Measurements from ENCODE around the gene SMCP.

GRCh38 chr1:152878042-152878441 is at the start of gene SMCP:
- TF ChIP-seq POLR2A (IDR thresholded peaks at IDR 0.05), result no peak
- TF ChIP-seq, protein P1, sequence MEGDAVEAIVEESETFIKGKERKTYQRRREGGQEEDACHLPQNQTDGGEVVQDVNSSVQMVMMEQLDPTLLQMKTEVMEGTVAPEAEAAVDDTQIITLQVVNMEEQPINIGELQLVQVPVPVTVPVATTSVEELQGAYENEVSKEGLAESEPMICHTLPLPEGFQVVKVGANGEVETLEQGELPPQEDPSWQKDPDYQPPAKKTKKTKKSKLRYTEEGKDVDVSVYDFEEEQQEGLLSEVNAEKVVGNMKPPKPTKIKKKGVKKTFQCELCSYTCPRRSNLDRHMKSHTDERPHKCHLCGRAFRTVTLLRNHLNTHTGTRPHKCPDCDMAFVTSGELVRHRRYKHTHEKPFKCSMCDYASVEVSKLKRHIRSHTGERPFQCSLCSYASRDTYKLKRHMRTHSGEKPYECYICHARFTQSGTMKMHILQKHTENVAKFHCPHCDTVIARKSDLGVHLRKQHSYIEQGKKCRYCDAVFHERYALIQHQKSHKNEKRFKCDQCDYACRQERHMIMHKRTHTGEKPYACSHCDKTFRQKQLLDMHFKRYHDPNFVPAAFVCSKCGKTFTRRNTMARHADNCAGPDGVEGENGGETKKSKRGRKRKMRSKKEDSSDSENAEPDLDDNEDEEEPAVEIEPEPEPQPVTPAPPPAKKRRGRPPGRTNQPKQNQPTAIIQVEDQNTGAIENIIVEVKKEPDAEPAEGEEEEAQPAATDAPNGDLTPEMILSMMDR (IDR thresholded peaks at IDR 0.05 in 4 of 5, conservative IDR thresholded peaks at IDR 0.05 in 1 of 5), result no peak

Data from gastrocnemius medialis (tissue), 4 donors.